Bronchial epithelial cell (primary cell): Measurements from ENCODE around the gene RC3H2. TPM values are rescaled to one million over a fixed set of nuclear protein-coding genes. Genes with fewer than 3 reads are reported as not detected.
"Not testable (repeated sequence)": the region's sequence is repeated elsewhere in the genome, so short reads cannot be mapped to it uniquely, and the experiment has no call there.

Experiments
- DNase-seq: peaks from one replicate; pipeline ENCODE4 v3.0.0-alpha.2; 2010; ENCODE audit warnings: low read depth
- FAIRE-seq: peaks from 2 replicates; lab custom pipeline; 2011; peaks lifted over from hg19 to GRCh38; lab: Jason Lieb, UNC
- H3K27me3 ChIP-seq: 2 replicates; pipeline ENCODE4 v1.5.1; 2011; ENCODE audit warnings: low read length; ENCODE audit not compliant: control insufficient read depth, insufficient read depth
- H3K36me3 ChIP-seq: 2 replicates; pipeline ENCODE4 v1.5.1; 2011; ENCODE audit warnings: low read length; ENCODE audit not compliant: control insufficient read depth, insufficient read depth
- H3K4me3 ChIP-seq: 2 replicates; pipeline ENCODE4 v1.5.1; 2011; ENCODE audit warnings: mild to moderate bottlenecking, low read depth, low read length, control low read depth
- total RNA-seq: library from RNA; depleted of rRNA; stranded (reverse); fragments of >200 nt; gene quantifications from 2 replicates; pipeline ENCODE4 v1.2.1, GENCODE V29; 2014
- TF ChIP-seq, protein P1 (sequence below): IDR thresholded peaks from 2 replicates; pipeline ENCODE4 v1.5.1; 2011; ENCODE audit warnings: mild to moderate bottlenecking, moderate library complexity, low read length, control low read depth, inconsistent platforms; ENCODE audit not compliant: insufficient read depth, severe bottlenecking

Gene RC3H2
- total RNA-seq, 1 donor from 2014 or later, result 43.2 TPM

GRCh38 chr9:122888480-122888879 lies 16.7 kb downstream of the RC3H2 start:
- H3K4me3 ChIP-seq, result no peak overlapping the region
- TF ChIP-seq, protein P1, sequence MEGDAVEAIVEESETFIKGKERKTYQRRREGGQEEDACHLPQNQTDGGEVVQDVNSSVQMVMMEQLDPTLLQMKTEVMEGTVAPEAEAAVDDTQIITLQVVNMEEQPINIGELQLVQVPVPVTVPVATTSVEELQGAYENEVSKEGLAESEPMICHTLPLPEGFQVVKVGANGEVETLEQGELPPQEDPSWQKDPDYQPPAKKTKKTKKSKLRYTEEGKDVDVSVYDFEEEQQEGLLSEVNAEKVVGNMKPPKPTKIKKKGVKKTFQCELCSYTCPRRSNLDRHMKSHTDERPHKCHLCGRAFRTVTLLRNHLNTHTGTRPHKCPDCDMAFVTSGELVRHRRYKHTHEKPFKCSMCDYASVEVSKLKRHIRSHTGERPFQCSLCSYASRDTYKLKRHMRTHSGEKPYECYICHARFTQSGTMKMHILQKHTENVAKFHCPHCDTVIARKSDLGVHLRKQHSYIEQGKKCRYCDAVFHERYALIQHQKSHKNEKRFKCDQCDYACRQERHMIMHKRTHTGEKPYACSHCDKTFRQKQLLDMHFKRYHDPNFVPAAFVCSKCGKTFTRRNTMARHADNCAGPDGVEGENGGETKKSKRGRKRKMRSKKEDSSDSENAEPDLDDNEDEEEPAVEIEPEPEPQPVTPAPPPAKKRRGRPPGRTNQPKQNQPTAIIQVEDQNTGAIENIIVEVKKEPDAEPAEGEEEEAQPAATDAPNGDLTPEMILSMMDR, result no peak
- H3K36me3 ChIP-seq, result peaks cover 9% of the 10 kb centered on the region
- DNase-seq (no peak), FAIRE-seq (no peak)
- no peaks in the 10 kb centered on the region for H3K27me3 ChIP-seq

GRCh38 chr9:122883125-122883524 lies 22.0 kb downstream of the RC3H2 start:
- TF ChIP-seq, protein P1, result no peak
- FAIRE-seq, result no peak
- Histone ChIP-seq H3K27me3 (no peaks in the 10 kb centered on the region), H3K36me3 (peaks cover 8% of the 10 kb centered on the region), H3K4me3 (no peak overlapping the region)
- no peak for DNase-seq

DNA sequence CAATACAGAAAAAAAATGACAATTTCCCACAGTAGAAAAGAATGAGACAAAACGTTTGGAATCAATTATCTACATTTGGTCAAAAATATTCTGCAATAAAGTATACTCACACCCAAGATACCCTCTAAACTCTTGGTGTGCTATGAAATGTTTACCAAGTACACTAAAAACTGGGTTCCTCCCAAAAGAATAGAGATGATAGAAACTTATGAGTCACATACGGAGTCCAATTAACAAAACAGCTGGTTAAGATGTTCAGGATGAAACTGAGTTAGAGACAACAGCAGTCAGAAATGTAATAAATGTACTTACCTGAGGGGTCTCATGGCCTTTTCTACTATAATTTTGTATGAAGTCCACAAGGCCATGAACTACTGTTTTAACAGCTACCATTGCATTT lies 25.7 kb downstream of the RC3H2 start:
- Histone ChIP-seq H3K4me3 (no peak overlapping the region), H3K36me3 (peaks cover 19% of the 10 kb centered on the region), H3K27me3 (no peaks in the 10 kb centered on the region)
- TF ChIP-seq, protein P1, result no peak
- FAIRE-seq, result no peak
- DNase-seq, result no peak

- no peak overlapping the region for H3K4me3 ChIP-seq
- H3K27me3 ChIP-seq, result no peaks in the 10 kb centered on the region
- peaks cover 22% of the 10 kb centered on the region for H3K36me3 ChIP-seq
- FAIRE-seq (no peak), DNase-seq (no peak)
- TF ChIP-seq, protein P1, result no peak
Measured at GRCh38 chr9:122875523-122875922, 29.6 kb downstream of the RC3H2 start.

GRCh38 chr9:122867276-122867675 lies 37.9 kb downstream of the RC3H2 start:
- not testable (repeated sequence) for H3K27me3 ChIP-seq, DNase-seq, H3K4me3 ChIP-seq, H3K36me3 ChIP-seq, FAIRE-seq

DNA sequence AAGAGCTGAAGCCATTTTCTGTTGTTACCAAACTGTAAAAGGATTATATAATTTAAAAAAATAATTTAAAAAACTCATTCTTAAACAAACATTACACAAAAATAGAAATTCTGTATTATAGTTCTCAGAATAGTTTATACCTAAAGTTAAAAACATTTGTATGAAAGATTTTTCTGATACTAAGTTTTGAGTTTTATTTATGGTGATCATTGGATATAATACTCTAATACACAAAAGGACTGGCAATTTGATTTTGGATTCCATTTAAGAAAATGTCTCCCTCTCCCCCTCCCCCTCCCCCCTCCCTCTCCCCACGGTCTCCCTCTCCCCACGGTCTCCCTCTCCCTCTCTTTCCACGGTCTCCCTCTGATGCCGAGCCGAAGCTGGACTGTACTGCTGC lies 39.1 kb downstream of the RC3H2 start:
- peaks cover 3% of the 10 kb centered on the region for H3K36me3 ChIP-seq
- DNase-seq (no peak), FAIRE-seq (no peak)
- H3K4me3 ChIP-seq, result no peak overlapping the region
- TF ChIP-seq, protein P1, result no peak
- no peaks in the 10 kb centered on the region for H3K27me3 ChIP-seq
